ENCODE data around the gene MMADHC.

- TF ChIP-seq CTCF (conservative IDR thresholded peaks at IDR 0.05) (no peak), EZH2 (IDR thresholded peaks at IDR 0.05; ENCODE audit: low read depth) (no peak)
These were observed 19.4 kb downstream of the MMADHC start for GRCh38 chr2:149568138-149568537.

All from PC-9 (cell line).